Mesenchymal stem cell (in vitro differentiated cells and primary cell): ENCODE data around the gene RASGEF1C.
A peak's percentile ranks its signal among the peaks of the same experiment; 100 is the strongest.

Experiments used
- DNase-seq: peaks from one replicate; pipeline ENCODE4 v3.0.0-alpha.2; 2013
- H2AFZ ChIP-seq: one replicate; pipeline ENCODE4 v1.6.1; 2013; ENCODE audit warnings: low read depth, mild to moderate bottlenecking, control low read depth, inconsistent platforms, low read length, moderate library complexity
- H2AK5ac ChIP-seq: 2 replicates; pipeline ENCODE4 v1.6.1; 2013; ENCODE audit warnings: low read length, moderate library complexity, mild to moderate bottlenecking, inconsistent platforms; ENCODE audit not compliant: severe bottlenecking
- H2BK120ac ChIP-seq: one replicate; pipeline ENCODE4 v1.6.1; 2013; ENCODE audit warnings: low read depth, mild to moderate bottlenecking, inconsistent platforms, low read length, moderate library complexity
- H2BK12ac ChIP-seq, 2 experiments: one replicate each; pipeline ENCODE4 v1.6.1; 2013; ENCODE audit warnings: inconsistent platforms in 2 of 2, low read length in 2 of 2, mild to moderate bottlenecking in 2 of 2, moderate library complexity in 2 of 2, control low read depth in 1 of 2
- H2BK15ac ChIP-seq: one replicate; pipeline ENCODE4 v1.6.1; 2013; ENCODE audit warnings: mild to moderate bottlenecking, low read depth, inconsistent platforms; ENCODE audit not compliant: poor library complexity, severe bottlenecking
- H2BK5ac ChIP-seq: 2 replicates; pipeline ENCODE4 v1.6.1; 2013; ENCODE audit warnings: low read depth, mild to moderate bottlenecking, low read length, control low read depth, inconsistent platforms; ENCODE audit not compliant: poor library complexity, severe bottlenecking
- H3K14ac ChIP-seq, 2 experiments: one replicate each; pipeline ENCODE4 v1.6.1; 2013; ENCODE audit warnings: inconsistent platforms in 2 of 2, low read length in 2 of 2, control low read depth in 1 of 2, mild to moderate bottlenecking in 1 of 2, moderate library complexity in 1 of 2
- H3K18ac ChIP-seq, 2 experiments: one replicate each; pipeline ENCODE4 v1.6.1; 2013; ENCODE audit warnings: inconsistent platforms in 2 of 2, low read length in 2 of 2, control low read depth in 1 of 2, low read depth in 1 of 2, mild to moderate bottlenecking in 1 of 2
- H3K23ac ChIP-seq, 2 experiments: one replicate each; pipeline ENCODE4 v1.6.1; 2013; ENCODE audit warnings: inconsistent platforms in 2 of 2, low read length in 2 of 2, mild to moderate bottlenecking in 2 of 2, moderate library complexity in 2 of 2, control low read depth in 1 of 2
- H3K27ac ChIP-seq: 2 replicates; pipeline ENCODE4 v1.5.1; 2013; ENCODE audit warnings: mild to moderate bottlenecking, moderate library complexity, low read length, control low read depth, inconsistent platforms; ENCODE audit not compliant: poor library complexity, severe bottlenecking
- H3K27me3 ChIP-seq, 2 experiments: 2 replicates each; pipeline versions ENCODE4 v1.6.1 to v1.7.0; 2013; ENCODE audit warnings: low read length in 2 of 2, mild to moderate bottlenecking in 2 of 2, moderate library complexity in 2 of 2, control low read depth in 1 of 2, inconsistent platforms in 1 of 2; ENCODE audit not compliant: control insufficient read depth in 1 of 2, insufficient read depth in 1 of 2
- H3K36me3 ChIP-seq, 2 experiments: 2 replicates each; pipeline versions ENCODE4 v1.6.1 to v1.7.0; 2013; ENCODE audit warnings: low read length in 2 of 2, control low read depth in 1 of 2, inconsistent platforms in 1 of 2, low read depth in 1 of 2, mild to moderate bottlenecking in 1 of 2; ENCODE audit not compliant: insufficient read depth in 2 of 2, control insufficient read depth in 1 of 2
- H3K4ac ChIP-seq, 2 experiments: one replicate each; pipeline ENCODE4 v1.6.1; 2013; ENCODE audit warnings: inconsistent platforms in 2 of 2, low read length in 2 of 2, mild to moderate bottlenecking in 2 of 2, moderate library complexity in 2 of 2, control low read depth in 1 of 2, low read depth in 1 of 2
- H3K4me1 ChIP-seq: 2 replicates; pipeline ENCODE4 v1.6.1; 2013; ENCODE audit warnings: low read depth, low read length, control low read depth; ENCODE audit not compliant: control insufficient read depth, insufficient read depth
- H3K4me2 ChIP-seq: 2 replicates; pipeline ENCODE4 v1.6.1; 2013; ENCODE audit warnings: low read length, mild to moderate bottlenecking, inconsistent platforms; ENCODE audit not compliant: poor library complexity, severe bottlenecking
- H3K4me3 ChIP-seq, 2 experiments: 2 replicates each; pipeline versions ENCODE4 v1.5.1 to v1.7.0; 2013; ENCODE audit warnings: low read length in 2 of 2, mild to moderate bottlenecking in 2 of 2, control low read depth in 1 of 2, low read depth in 1 of 2; ENCODE audit not compliant: insufficient read depth in 1 of 2
- H3K79me1 ChIP-seq: replicated peaks from 2 replicates; pipeline ENCODE4 v1.6.1; 2013; ENCODE audit warnings: mild to moderate bottlenecking, control low read depth, low read length, inconsistent platforms; ENCODE audit not compliant: poor library complexity, severe bottlenecking
- H3K9ac ChIP-seq: 2 replicates; pipeline ENCODE4 v1.7.0; 2013; ENCODE audit warnings: mild to moderate bottlenecking, low read length, moderate library complexity
- H3K9me3 ChIP-seq: 2 replicates; pipeline ENCODE4 v1.7.0; 2013; ENCODE audit warnings: mild to moderate bottlenecking, low read length; ENCODE audit not compliant: control insufficient read depth
- H4K8ac ChIP-seq: one replicate; pipeline ENCODE4 v1.6.1; 2013; ENCODE audit warnings: inconsistent platforms, mild to moderate bottlenecking, low read length, moderate library complexity
- H4K91ac ChIP-seq: one replicate; pipeline ENCODE4 v1.6.1; 2013; ENCODE audit warnings: mild to moderate bottlenecking, low read length, inconsistent platforms
- WGBS: methylation state at CpG from one replicate; pipeline ENCODE4 v1.1.7; 2013; ENCODE audit warnings: mixed read lengths; 5-methylcytosine and 5-hydroxymethylcytosine counted together

Gene RASGEF1C

DNA sequence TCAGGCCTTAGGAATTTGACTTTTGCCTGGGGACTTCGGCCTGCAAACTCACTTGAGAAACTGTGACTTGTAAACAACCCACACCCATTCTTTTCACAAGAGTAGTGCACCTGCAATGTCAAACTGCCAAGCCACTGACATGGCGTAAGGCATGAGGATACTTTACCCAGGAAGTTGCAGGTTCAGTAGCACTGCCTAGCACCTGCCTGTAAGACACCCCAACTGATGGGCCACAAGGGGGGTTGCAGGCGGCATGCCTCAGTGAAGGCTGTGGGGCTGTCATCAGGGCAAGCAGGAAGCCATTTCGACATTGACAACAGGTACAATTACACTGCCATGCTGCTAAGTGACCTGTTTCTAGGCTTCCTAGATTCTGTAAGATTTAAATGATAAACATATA, 41.3 kb upstream of the RASGEF1C start:
- 97% methylated on average over 4 of the region's 4 CpGs for WGBS
- H4K91ac ChIP-seq = no peak overlapping the region
- H3K27me3 ChIP-seq = no peaks in the 10 kb centered on the region

GRCh38 chr5:180241600-180241999, 32.6 kb upstream of the RASGEF1C start:
- Histone ChIP-seq H2AFZ (no peak overlapping the region), H3K9ac (no peak overlapping the region), H3K27ac (no peak overlapping the region), H4K8ac (no peak overlapping the region), H2BK15ac (no peak overlapping the region), H3K4me3 (peak overlapping the region in 1 of 2 experiments; percentile 18), H3K36me3 (peaks cover 49 to 89% of the 10 kb centered on the region in 2 experiments), H3K27me3 (no peaks in the 10 kb centered on the region), H3K18ac (no peak overlapping the region), H3K4me2 (no peak overlapping the region), H3K4ac (no peak overlapping the region), H3K14ac (no peak overlapping the region), H3K9me3 (peaks cover 93% of the 10 kb centered on the region), H2BK5ac (no peak overlapping the region), H2AK5ac (no peak overlapping the region), H2BK12ac (no peak overlapping the region), H3K23ac (no peak overlapping the region), H3K79me1 (peaks cover 6% of the 10 kb centered on the region), H2BK120ac (no peak overlapping the region), H3K4me1 (no peaks in the 10 kb centered on the region), H4K91ac (no peak overlapping the region)
- 97% methylated on average over 5 of the region's 5 CpGs for whole genome bisulfite sequencing
- DNase-seq = no peak

More for the DNA sequence above, 41.3 kb upstream of the RASGEF1C start:
- no peak overlapping the region for H2AK5ac ChIP-seq
- H3K4ac ChIP-seq = no peak overlapping the region
- H3K9me3 ChIP-seq = peaks cover 99% of the 10 kb centered on the region
- no peak overlapping the region for H3K18ac ChIP-seq
- peaks cover 7% of the 10 kb centered on the region for H3K79me1 ChIP-seq
- no peak overlapping the region for H2AFZ ChIP-seq
- no peak overlapping the region for H2BK120ac ChIP-seq
- no peak overlapping the region for H2BK15ac ChIP-seq
- peaks cover 71 to 89% of the 10 kb centered on the region in 2 experiments for H3K36me3 ChIP-seq
- no peak overlapping the region for H3K14ac ChIP-seq
- H3K4me3 ChIP-seq = peak overlapping the region in 1 of 2 experiments; percentile 34
- no peak overlapping the region for H2BK12ac ChIP-seq
- no peak overlapping the region for H3K27ac ChIP-seq
- no peak overlapping the region for H3K23ac ChIP-seq
- H3K4me2 ChIP-seq = no peak overlapping the region
- no peaks in the 10 kb centered on the region for H3K4me1 ChIP-seq
- H2BK5ac ChIP-seq = no peak overlapping the region
- H4K8ac ChIP-seq = no peak overlapping the region
- no peak overlapping the region for H3K9ac ChIP-seq
- DNase-seq = no peak

- Histone ChIP-seq H3K14ac (no peak overlapping the region), H3K18ac (no peak overlapping the region), H3K4me2 (no peak overlapping the region), H3K9me3 (peaks cover 97% of the 10 kb centered on the region), H3K9ac (no peak overlapping the region), H2BK5ac (no peak overlapping the region), H2BK12ac (no peak overlapping the region), H2BK15ac (no peak overlapping the region), H3K36me3 (peaks cover 40 to 98% of the 10 kb centered on the region in 2 experiments), H3K79me1 (peaks cover 1% of the 10 kb centered on the region), H3K27me3 (no peaks in the 10 kb centered on the region), H4K91ac (peak overlapping the region; percentile 58), H2AK5ac (no peak overlapping the region), H2AFZ (no peak overlapping the region), H3K4me1 (no peaks in the 10 kb centered on the region), H2BK120ac (no peak overlapping the region), H3K4ac (no peak overlapping the region), H3K4me3 (peak overlapping the region in 1 of 2 experiments; percentile 47), H4K8ac (no peak overlapping the region), H3K23ac (no peak overlapping the region), H3K27ac (no peak overlapping the region)
- 100% methylated on average over 1 of the region's 2 CpGs for WGBS
- DNase-seq = no peak
These were observed 29.6 kb upstream of the RASGEF1C start for GRCh38 chr5:180238631-180239030.

DNA sequence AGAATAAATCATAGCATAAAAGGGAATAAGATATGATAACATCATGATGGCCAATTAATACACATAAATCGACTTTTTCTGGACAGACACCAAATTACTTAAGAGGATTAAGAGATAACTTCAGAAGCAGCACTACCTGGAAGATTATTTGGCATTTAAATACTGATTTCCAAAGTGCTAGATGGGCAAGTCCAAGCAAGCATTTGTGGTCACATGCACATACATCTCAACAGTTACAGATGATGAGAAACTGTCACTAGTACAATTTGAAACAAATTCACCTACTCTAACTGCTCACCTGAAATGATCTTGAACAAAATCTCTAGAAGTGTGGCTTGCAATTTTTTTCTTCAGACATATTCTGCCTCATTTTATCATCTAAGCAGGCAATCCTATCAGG, 26.8 kb upstream of the RASGEF1C start:
- Histone ChIP-seq H4K8ac (no peak overlapping the region), H3K27me3 (no peaks in the 10 kb centered on the region), H3K4me3 (no peak overlapping the region)

More for the DNA sequence above, 26.8 kb upstream of the RASGEF1C start:
- Histone ChIP-seq H3K9me3 (peaks cover 93% of the 10 kb centered on the region), H3K79me1 (peaks cover 1% of the 10 kb centered on the region), H3K14ac (no peak overlapping the region), H3K4me2 (no peak overlapping the region), H2BK15ac (no peak overlapping the region), H3K18ac (no peak overlapping the region), H4K91ac (no peak overlapping the region), H3K23ac (no peak overlapping the region), H2BK5ac (no peak overlapping the region), H2BK120ac (no peak overlapping the region), H2AFZ (no peak overlapping the region), H2BK12ac (no peak overlapping the region), H3K4ac (no peak overlapping the region), H3K36me3 (peaks cover 41 to 86% of the 10 kb centered on the region in 2 experiments), H3K4me1 (no peaks in the 10 kb centered on the region), H2AK5ac (no peak overlapping the region), H3K27ac (no peak overlapping the region), H3K9ac (no peak overlapping the region)
- no CpG with 5 or more reads among the region's 1 CpG for WGBS
- DNase-seq = no peak
